ENCODE results near the gene HAPLN2.

HAPLN2 gene

GRCh38 chr1:156645056-156645455 is 25.8 kb downstream of the HAPLN2 start:
- no peak for DNase-seq (ENCODE audit: low read depth)

- DNase-seq (ENCODE audit: low read depth), result no peak
Observed at GRCh38 chr1:156645666-156646065, 26.5 kb downstream of the HAPLN2 start.

GRCh38 chr1:156646738-156647211 is 27.6 kb downstream of the HAPLN2 start:
- DNase-seq (ENCODE audit: low read depth), result no peak

- no peak for DNase-seq (ENCODE audit: low read depth)
Observed at GRCh38 chr1:156647351-156647750, 28.1 kb downstream of the HAPLN2 start.

GRCh38 chr1:156648496-156648895 is 29.3 kb downstream of the HAPLN2 start:
- DNase-seq (ENCODE audit: low read depth), result no peak

- no peak for DNase-seq (ENCODE audit: low read depth)
Observed at GRCh38 chr1:156648951-156649350, 29.7 kb downstream of the HAPLN2 start.

- no peak for DNase-seq (ENCODE audit: low read depth)
Observed at GRCh38 chr1:156652131-156652991, 33.1 kb downstream of the HAPLN2 start.

- DNase-seq (ENCODE audit: low read depth), result no peak
Observed at GRCh38 chr1:156652992-156653355, 33.8 kb downstream of the HAPLN2 start.

GRCh38 chr1:156654700-156655099 is 35.5 kb downstream of the HAPLN2 start:
- DNase-seq (ENCODE audit: low read depth), result no peak

GRCh38 chr1:156655151-156655903 is 36.1 kb downstream of the HAPLN2 start:
- DNase-seq (ENCODE audit: low read depth), result no peak

- DNase-seq (ENCODE audit: low read depth), result no peak
Observed at GRCh38 chr1:156655904-156656516, 36.8 kb downstream of the HAPLN2 start.

GRCh38 chr1:156656806-156657740 is 37.9 kb downstream of the HAPLN2 start:
- peak; percentile 57 for DNase-seq (ENCODE audit: low read depth)

GRCh38 chr1:156657741-156658319 is 38.6 kb downstream of the HAPLN2 start:
- DNase-seq (ENCODE audit: low read depth), result no peak

GRCh38 chr1:156658496-156658895 is 39.3 kb downstream of the HAPLN2 start:
- DNase-seq (ENCODE audit: low read depth), result no peak

- DNase-seq (ENCODE audit: low read depth), result no peak
Observed at GRCh38 chr1:156658945-156659574, 39.8 kb downstream of the HAPLN2 start.

- DNase-seq (ENCODE audit: low read depth), result no peak
Observed at GRCh38 chr1:156659661-156659987, 40.4 kb downstream of the HAPLN2 start.

- DNase-seq (ENCODE audit: low read depth), result peak; percentile 84
Observed at GRCh38 chr1:156659988-156660751, 41.0 kb downstream of the HAPLN2 start.

GRCh38 chr1:156660752-156661112 is 41.5 kb downstream of the HAPLN2 start:
- DNase-seq (ENCODE audit: low read depth), result no peak

- DNase-seq (ENCODE audit: low read depth), result no peak
Observed at GRCh38 chr1:156662005-156662799, 43.0 kb downstream of the HAPLN2 start.

- DNase-seq (ENCODE audit: low read depth), result no peak
Observed at GRCh38 chr1:156662800-156663055, 43.5 kb downstream of the HAPLN2 start.

All from stimulated activated CD4-positive, alpha-beta T cell treated with anti-CD3 and anti-CD28 coated beads, Interleukin-2, amount 100 ng/mL, for 4 hours (primary cell).